GM19193 (cell line): Measurements from ENCODE around the gene MAP4K4.

Source experiments
- POLR2A ChIP-seq: IDR thresholded peaks from 4 replicates; pipeline ENCODE4 v1.6.1; 2011; ENCODE audit not compliant: insufficient read depth, insufficient read length; ENCODE audit errors: extremely low read depth

MAP4K4 gene

DNA sequence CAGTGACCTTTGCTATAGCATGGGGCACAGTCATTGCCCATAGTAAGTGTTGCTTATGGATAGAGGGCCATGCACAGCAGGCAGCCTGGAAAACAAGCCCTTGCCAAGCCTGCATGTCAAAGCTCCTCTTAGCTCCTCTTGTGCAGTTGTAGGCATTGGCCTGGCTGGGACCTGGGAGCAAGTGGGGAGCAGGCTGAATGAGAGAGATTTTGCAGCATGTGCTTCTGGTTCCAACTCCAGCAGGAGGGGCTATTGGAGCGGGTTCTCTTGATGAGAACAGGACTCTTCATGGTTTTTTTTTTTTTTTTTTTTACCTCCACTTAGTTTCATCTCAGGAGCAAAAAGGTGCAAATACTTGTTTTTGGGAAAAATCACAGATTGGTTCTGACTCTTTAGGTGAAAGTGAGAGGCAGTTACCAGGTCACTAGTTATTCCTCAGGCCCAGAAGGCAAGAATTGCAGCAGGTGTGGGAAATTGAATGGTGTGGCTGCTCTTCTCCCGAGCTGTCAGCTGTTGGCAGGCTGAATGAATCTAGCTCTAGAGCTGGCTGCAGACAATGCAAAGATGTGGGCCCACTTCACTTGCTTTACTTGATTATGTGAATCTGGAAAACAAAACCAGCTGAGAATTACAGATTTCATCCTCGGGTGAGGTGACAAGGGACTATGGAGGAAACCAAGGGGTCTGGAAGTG, 95.9 kb downstream of the MAP4K4 start:
- TF ChIP-seq POLR2A: no peak

DNA sequence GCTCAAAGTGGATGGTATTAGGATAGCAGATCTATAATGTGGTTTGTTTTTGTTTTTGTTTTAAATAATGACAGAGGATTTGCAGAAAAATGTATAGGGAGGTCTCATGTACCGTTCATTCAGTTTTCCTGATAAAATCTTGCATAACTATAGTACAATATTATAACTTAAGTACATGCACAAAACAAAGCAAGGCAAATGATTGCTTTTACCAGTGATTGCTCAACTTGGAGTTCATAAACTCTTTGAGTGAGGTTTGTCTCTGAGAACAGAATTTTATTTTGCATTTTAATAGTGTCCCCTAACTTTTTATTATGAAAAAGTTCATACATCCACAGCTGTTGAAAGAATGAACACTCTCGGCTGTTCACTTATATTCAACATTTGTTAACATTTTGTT, 96.6 kb downstream of the MAP4K4 start:
- TF ChIP-seq POLR2A: no peak

DNA sequence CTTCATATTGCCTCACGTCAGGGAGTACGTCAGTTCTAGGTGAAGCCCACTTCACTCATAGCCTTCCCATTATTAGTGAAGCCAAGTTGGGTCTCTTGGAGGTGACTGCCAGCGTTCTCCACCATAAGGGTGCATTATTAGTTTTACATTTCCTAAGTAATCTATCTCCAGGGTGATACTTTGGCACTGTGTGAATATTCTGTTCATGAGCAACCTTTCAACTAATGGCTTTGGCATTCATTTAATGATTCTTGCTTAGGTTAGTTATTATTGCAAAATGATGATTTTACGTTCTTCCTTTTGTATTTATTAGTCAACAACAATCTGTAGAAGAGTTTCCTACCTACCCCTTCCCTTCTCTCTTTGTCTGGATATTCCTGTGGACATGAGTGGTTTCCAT, 97.5 kb downstream of the MAP4K4 start:
- no peak for TF ChIP-seq POLR2A

DNA sequence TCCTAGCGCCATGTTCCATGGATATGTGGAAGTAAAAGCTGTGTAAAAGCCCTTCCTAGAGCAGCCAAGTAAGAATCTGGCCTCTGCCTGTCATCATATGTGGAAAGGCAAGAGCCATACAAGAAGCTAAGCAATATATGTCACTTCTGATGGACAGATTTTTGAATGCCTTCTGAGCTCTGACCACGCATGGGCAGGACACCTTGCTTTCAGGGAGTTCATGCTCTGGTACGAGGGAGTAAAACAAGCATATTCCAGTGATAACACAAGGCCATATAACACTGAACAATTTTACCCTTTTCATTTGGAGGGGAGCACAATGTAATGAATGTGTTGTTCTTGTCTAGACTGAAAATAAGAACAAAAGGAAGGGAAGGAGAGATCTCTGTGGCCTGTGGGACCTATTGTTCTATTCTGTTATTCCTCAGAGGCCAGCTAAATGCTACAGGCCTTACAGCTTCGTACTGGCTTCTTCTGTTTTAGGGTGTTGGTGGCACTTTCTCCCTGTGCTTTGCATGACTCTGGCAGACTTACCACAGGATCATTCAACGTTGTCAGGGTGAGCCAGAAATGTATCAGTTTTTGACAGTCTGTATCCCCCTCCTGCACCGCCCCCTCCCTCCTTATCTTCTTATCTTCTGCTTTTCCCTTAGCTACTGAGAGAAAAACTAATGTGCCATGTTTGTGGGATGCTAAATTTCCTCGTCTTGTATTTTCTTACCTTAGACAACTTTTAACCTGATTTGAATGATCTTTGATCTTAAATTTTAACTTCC, 99.5 kb downstream of the MAP4K4 start:
- TF ChIP-seq POLR2A: no peak

DNA sequence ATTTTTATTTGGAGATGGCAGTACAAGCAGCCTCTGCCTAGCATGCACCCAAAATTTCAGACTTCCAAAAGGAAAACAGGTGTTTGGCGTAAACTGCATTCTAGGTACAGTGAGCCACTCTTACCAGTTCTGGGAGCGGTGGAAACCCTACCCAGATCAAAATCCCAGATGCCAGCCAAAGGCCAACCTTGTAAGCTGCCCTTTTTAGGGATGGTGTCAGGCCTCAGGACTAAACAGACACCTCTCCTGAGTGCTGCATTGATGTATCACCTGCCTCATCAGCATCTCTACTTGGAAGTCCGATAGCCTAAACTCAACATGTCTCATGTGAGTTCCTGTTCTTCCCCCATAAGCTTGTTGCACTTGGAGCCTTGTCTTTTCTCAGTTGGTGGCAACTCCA, 104.0 kb downstream of the MAP4K4 start:
- TF ChIP-seq POLR2A: no peak

DNA sequence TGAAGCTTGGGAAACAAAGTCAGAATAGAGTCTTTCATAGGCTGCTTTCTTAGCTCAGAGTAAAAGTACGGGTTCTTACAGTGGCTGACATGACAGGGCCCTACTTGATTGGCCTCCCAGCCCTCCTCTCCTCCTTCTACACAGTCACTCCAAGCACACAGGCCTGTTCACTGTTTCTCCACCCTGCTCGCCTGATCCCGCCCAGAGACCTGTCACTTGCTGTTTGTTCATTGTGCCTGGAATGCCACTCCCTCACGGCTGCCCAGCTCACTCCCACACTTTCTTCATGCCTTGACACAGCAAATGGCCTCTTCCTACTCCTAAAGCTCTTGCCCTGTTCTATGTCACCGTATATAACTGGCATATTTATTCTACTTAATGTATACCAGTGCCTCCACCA, 104.8 kb downstream of the MAP4K4 start:
- TF ChIP-seq POLR2A: no peak

DNA sequence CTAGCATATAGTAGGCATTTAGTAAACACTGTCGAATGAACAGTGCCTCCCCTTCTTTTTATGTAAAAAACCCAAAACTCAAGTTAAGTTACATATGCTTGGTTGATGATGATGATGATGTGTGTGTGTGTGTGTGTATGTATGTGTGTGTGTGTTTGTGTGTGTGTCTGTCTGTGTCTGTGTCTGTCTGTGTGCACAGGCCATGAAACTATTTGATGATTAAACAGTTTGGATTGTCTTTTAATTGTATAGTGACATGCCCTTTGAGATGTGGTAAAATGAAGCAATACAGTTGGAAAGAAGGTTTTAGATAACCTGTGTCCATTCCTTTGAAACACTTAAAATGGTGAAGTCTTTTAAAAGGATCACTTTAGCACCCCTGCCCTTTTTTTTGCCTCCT, 105.6 kb downstream of the MAP4K4 start:
- no peak for TF ChIP-seq POLR2A

DNA sequence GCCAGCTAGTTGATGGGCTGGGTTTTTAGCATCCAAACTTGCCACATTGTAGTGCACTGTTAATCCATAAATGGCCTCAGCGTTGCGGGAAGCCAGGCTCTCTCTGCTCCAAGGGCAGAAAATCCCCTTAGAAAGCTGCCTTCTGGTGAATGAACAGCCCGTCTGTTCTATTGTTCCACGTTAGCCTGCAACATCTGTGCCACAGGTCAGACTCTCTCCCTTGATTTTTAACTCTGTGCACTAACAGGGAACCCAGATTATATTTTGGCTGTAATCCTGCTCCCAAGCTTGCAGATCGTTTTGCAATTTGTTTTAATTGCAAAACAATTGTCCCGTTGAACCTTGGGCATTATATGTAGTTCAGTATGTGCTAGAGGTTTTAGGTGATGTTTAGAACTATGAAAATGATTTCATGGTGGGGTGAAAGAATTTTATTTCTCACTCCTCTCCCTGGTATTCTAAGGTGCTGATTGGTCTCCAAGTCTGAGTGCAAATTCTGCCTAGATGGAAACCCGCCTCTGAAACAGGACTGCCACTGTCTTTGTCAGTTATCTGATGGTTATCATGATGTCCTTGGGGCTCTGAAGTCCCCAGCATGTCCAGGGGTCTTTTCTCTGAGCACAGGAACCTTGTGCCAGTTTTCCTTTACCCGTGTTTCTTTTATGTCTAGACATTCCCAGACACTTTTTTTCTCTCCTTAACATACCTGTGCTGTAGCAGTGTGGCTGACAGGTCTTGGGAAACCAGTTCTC, 106.6 kb downstream of the MAP4K4 start:
- no peak for TF ChIP-seq POLR2A

DNA sequence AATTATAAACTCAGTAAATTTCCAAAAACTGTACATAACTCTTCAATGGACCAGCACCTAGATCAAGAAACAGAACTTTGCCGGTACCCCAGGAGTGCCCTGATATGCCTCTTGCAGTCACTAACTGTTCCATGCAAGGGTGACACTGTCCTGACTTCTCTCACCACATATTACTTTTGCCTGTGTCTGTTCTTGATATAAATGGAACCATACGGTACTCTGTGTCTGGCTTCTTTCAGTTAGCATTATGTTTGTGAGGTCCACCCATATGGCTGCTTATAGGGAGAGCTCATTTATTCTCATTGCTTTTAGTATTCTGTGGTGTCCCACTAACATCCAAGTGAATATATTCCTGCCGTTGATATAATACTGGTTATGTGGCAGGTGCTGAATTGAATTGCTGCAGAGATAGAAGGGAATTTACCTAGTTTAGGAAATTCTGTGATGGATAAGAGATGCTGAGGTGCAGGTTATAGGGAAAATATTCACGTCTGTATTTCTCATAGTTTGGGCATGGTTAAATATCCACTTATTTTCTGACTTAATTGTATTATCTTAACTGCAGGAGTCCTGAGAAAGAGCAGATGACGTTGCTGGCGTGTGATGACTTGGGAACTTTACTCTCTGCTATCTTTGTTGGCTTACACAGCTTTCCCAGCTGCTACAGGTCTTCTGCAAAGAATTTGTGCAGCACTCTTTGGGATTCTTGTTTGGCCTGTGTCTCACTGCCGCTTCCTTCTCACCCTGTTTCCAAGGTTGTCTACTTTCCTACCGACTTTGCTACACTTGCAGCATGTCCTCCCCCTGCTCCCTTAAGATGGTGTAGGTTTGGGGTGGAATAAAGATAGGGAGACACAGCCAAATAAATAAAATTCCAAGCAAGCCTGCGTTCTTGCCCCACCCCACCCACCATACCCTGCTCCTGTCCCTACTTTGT, 107.9 kb downstream of the MAP4K4 start:
- no peak for TF ChIP-seq POLR2A

DNA sequence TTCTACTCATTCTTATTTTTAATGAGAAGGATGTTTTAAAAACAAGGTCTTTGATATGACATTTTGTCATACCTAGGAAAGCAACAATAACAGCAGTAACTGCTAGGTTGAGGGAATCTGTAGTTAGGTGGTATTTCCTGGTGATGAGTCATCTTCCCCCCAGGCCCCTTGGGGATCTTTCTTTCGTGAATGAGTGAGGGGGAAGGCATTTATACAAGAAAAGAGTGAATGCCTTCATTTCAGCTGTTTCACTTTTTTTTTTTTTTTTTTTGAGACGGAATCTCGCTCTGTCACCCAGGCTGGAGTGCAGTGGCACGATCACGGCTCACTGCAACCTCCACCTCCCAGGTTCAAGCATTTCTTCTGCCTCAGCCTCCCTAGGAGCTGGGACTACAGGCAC, 108.6 kb downstream of the MAP4K4 start:
- no peak for TF ChIP-seq POLR2A

DNA sequence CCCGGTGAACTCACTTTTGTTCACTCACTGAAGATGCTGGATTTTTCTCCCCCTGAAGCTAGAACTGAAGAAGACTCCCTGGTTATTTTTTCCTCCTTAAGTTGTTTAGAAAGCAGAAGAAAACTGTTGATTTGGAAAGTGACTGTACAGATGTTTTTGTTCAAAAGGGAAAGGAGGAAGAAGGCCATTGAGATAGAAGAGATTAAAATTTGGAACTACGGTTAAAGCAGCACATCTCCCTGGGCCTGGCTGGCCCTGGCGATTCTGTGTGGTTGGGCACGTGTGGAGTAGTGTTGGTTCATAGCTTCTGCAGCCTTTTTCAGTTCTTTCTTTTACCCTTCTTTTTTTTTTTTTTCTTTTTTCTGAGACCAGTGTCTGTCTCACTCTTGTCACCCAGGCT, 109.2 kb downstream of the MAP4K4 start:
- no peak for TF ChIP-seq POLR2A

DNA sequence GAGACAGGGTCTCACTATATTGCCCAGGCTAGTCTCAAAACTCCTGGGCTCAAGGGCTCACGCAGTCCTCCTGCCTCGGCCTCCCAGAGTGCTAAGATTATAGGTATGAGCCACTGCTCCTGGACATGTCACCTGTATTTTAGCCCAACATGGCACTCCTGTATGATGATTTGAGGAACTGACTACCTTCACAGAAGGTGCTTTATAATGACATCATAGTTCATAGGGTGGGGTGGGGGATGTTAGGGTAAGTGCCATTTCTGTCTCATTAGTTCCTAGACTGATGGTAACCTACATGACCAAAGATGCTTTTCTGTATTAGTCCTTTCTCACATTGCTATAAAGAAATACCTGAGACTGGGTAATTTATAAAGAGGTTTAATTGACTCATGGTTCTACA, 109.7 kb downstream of the MAP4K4 start:
- TF ChIP-seq POLR2A: no peak

DNA sequence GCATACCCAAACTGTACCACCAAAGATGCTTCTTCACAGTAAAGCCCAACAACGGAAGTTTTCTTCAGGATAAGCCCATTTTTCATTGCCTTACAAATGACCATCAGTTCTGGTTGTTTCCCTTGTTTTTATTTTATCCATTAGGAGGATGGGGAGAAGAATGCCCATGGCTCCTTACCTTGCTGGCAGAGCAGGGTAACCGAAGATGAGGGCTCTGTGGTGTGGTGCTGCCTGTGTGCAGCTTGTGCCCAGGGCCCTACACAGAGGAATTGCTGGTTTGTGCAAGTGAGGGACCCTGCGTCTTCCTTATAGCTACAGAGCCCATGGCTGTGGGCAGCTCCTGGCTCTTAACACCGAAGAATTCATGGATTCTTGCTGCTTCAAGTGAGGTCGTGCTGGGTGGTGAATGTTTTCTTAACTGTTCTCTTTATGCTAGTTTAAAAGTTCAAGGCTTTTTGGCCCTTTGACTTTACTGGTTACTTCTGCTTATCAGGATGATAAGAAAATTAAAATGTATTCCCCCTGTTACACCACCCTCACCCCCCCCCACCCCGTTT, 110.6 kb downstream of the MAP4K4 start:
- TF ChIP-seq POLR2A: no peak

DNA sequence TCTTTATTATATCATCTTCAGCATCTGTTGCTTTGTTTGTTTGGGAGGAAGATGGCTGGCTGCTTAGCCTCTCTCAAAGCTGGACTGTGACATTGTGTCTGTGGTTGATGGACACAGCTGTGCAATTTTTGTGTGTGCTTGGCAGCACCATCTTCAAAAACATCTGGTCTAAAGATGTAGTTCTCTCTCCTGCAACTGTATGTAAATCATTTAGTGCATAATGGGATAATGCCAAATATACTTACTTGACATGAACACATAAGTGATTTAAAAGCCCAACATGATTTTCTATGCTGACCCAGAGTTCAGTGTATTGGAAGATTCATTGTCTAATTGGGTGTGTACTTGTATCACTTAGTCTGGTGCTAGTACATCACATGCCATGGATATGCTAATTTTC, 112.2 kb downstream of the MAP4K4 start:
- TF ChIP-seq POLR2A: no peak
